Measurements from ENCODE around the gene FAM234B. TPM values are rescaled to one million over a fixed set of nuclear protein-coding genes. Genes with fewer than 3 reads are reported as not detected.

The FAM234B gene
- total RNA-seq, 1 experiment from 2014 or later: 2.7 TPM

- H3K4me1 Mint-ChIP-seq (ENCODE audit: low read depth, unreplicated experiment): peaks cover 20% of the 10 kb centered on the region
- intact Hi-C loops (cut with micrococcal nuclease; ENCODE audit: unreplicated experiment): no loop called here
- peaks cover 23% of the 10 kb centered on the region for H3K36me3 Mint-ChIP-seq (ENCODE audit: insufficient read depth, unreplicated experiment)
- no peak for DNase-seq
- no peak overlapping the region for H3K4me3 Mint-ChIP-seq (ENCODE audit: low read depth, unreplicated experiment)
- TF ChIP-seq CTCF (IDR thresholded peaks at IDR 0.05; ENCODE audit: unreplicated experiment): no peak
- no peaks in the 10 kb centered on the region for H3K9me3 Mint-ChIP-seq (ENCODE audit: low read depth, unreplicated experiment)
- CTCF ChIA-PET: no interaction called here
- peaks cover 23% of the 10 kb centered on the region for H3K27me3 Mint-ChIP-seq (ENCODE audit: unreplicated experiment)
- H3K27ac Mint-ChIP-seq (ENCODE audit: unreplicated experiment): no peak overlapping the region
- BruUV-seq (replicated peaks): no TSS peak
Observed at GRCh38 chr12:12997734-12998133, 46.4 kb upstream of the FAM234B start.

GRCh38 chr12:12998248-12998647 is 45.9 kb upstream of the FAM234B start:
- no TSS peak for BruUV-seq (replicated peaks)
- H3K27ac Mint-ChIP-seq (ENCODE audit: unreplicated experiment): no peak overlapping the region
- TF ChIP-seq CTCF (IDR thresholded peaks at IDR 0.05; ENCODE audit: unreplicated experiment): no peak
- H3K4me3 Mint-ChIP-seq (ENCODE audit: low read depth, unreplicated experiment): no peak overlapping the region
- CTCF ChIA-PET: no interaction called here
- H3K9me3 Mint-ChIP-seq (ENCODE audit: low read depth, unreplicated experiment): no peaks in the 10 kb centered on the region
- DNase-seq: no peak
- peaks cover 23% of the 10 kb centered on the region for H3K36me3 Mint-ChIP-seq (ENCODE audit: insufficient read depth, unreplicated experiment)
- intact Hi-C loops (cut with micrococcal nuclease; ENCODE audit: unreplicated experiment): no loop called here
- peaks cover 28% of the 10 kb centered on the region for H3K27me3 Mint-ChIP-seq (ENCODE audit: unreplicated experiment)
- H3K4me1 Mint-ChIP-seq (ENCODE audit: low read depth, unreplicated experiment): peaks cover 20% of the 10 kb centered on the region

- CTCF ChIA-PET: interaction anchor here (0.6 kb wide), 1 partner anchor 713 kb away, joined by 3 read pairs; no protein-coding TSS in a partner anchor
- BruUV-seq (replicated peaks): TSS peak; percentile 38
- intact Hi-C loops (cut with micrococcal nuclease; ENCODE audit: unreplicated experiment): no loop called here
- Mint-ChIP-seq H3K4me3 (ENCODE audit: low read depth, unreplicated experiment) (peak overlapping the region; percentile 93), H3K27me3 (ENCODE audit: unreplicated experiment) (peaks cover 39% of the 10 kb centered on the region), H3K36me3 (ENCODE audit: insufficient read depth, unreplicated experiment) (peaks cover 23% of the 10 kb centered on the region), H3K27ac (ENCODE audit: unreplicated experiment) (peak overlapping the region; percentile 62), H3K9me3 (ENCODE audit: low read depth, unreplicated experiment) (no peaks in the 10 kb centered on the region), H3K4me1 (ENCODE audit: low read depth, unreplicated experiment) (peaks cover 20% of the 10 kb centered on the region)
- DNase-seq: peak; percentile 29
- TF ChIP-seq CTCF (IDR thresholded peaks at IDR 0.05; ENCODE audit: unreplicated experiment): no peak
Observed at GRCh38 chr12:12999271-12999958, 44.8 kb upstream of the FAM234B start.

GRCh38 chr12:12999959-13000615 is 44.1 kb upstream of the FAM234B start, which contains the start of gene HEBP1:
Gene HEBP1 (minus strand): TSS chr12:13000265. CDS start chr12:13000114, 151 bp downstream.
- Mint-ChIP-seq H3K9me3 (ENCODE audit: low read depth, unreplicated experiment) (no peaks in the 10 kb centered on the region), H3K4me3 (ENCODE audit: low read depth, unreplicated experiment) (peak within 1 kb of the TSS; percentile 93), H3K27me3 (ENCODE audit: unreplicated experiment) (peaks cover 46% of the 10 kb centered on the region), H3K4me1 (ENCODE audit: low read depth, unreplicated experiment) (peaks cover 23% of the 10 kb centered on the region), H3K36me3 (ENCODE audit: insufficient read depth, unreplicated experiment) (peaks cover 23% of the 10 kb centered on the region), H3K27ac (ENCODE audit: unreplicated experiment) (peak within 1 kb of the TSS; percentile 62)
- intact Hi-C loops (cut with micrococcal nuclease; ENCODE audit: unreplicated experiment): loop anchor here (5.0 kb wide), 1 partner anchor 97 kb away; no protein-coding TSS in a partner anchor
- CTCF ChIA-PET: interaction anchor here (0.6 kb wide), 1 partner anchor 714 kb away, joined by 3 read pairs; no protein-coding TSS in a partner anchor
- DNase-seq: peak; percentile 97
- no TSS peak for BruUV-seq (replicated peaks)
- no peak for TF ChIP-seq CTCF (IDR thresholded peaks at IDR 0.05; ENCODE audit: unreplicated experiment)
